Measurements from ENCODE around the gene POLR2E.
A peak's percentile ranks its signal among the peaks of the same experiment; 100 is the strongest.

Gene POLR2E

GRCh38 chr19:1046836-1047695 is 48.1 kb downstream of the POLR2E start:
- DNase-seq (ENCODE audit: low read depth): peak; percentile 70

DNA sequence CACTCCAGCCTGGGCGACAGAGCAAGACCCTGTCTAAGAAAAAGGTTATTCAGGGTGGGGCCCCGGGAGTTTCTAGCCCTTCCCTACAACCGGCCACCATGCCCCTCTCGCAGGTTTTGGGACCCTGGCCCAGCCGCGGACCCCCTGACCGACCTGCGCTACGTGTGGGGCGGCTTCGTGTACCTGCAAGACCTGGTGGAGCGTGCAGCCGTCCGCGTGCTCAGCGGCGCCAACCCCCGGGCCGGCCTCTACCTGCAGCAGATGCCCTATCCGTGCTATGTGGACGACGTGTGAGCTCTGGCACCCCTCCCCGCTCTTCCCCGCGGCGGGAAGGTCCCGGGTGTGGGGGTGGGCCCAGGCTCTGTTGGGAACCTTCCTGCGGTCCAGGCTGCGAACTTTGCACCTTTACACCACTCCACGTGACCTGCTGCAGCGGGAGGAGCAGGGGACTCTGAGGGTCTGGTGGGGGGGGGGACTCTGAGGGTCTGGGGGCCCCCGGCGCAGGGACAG is 49.0 kb downstream of the POLR2E start:
- no peak for DNase-seq (ENCODE audit: low read depth)

GRCh38 chr19:1045247-1045603 is 50.0 kb downstream of the POLR2E start:
- DNase-seq (ENCODE audit: low read depth): no peak

GRCh38 chr19:1042689-1043511 is 52.3 kb downstream of the POLR2E start:
- DNase-seq (ENCODE audit: low read depth): no peak

GRCh38 chr19:1041835-1042685 is 53.1 kb downstream of the POLR2E start:
- no peak for DNase-seq (ENCODE audit: low read depth)

DNA sequence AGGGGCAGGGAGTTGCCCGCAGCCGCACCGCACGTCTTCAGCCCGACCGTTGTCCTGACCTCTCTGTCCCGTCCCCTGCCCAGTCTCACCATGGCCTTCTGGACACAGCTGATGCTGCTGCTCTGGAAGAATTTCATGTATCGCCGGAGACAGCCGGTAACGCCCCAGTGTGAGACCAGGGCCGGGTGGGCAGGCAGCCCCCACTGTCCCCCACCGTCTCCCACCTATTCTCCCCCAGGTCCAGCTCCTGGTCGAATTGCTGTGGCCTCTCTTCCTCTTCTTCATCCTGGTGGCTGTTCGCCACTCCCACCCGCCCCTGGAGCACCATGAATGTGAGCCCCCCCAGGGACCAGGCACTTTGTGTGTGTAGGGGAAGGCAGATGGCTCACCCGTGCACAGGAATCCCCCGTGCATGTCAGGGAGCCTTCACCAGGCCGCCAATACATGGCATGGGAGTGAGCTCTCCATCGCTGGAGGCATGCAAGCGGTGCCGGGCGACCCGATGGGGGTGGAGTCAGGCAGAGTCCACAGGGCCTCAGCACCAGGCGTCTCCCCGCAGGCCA is 53.8 kb downstream of the POLR2E start:
- no peak for DNase-seq (ENCODE audit: low read depth)

DNA sequence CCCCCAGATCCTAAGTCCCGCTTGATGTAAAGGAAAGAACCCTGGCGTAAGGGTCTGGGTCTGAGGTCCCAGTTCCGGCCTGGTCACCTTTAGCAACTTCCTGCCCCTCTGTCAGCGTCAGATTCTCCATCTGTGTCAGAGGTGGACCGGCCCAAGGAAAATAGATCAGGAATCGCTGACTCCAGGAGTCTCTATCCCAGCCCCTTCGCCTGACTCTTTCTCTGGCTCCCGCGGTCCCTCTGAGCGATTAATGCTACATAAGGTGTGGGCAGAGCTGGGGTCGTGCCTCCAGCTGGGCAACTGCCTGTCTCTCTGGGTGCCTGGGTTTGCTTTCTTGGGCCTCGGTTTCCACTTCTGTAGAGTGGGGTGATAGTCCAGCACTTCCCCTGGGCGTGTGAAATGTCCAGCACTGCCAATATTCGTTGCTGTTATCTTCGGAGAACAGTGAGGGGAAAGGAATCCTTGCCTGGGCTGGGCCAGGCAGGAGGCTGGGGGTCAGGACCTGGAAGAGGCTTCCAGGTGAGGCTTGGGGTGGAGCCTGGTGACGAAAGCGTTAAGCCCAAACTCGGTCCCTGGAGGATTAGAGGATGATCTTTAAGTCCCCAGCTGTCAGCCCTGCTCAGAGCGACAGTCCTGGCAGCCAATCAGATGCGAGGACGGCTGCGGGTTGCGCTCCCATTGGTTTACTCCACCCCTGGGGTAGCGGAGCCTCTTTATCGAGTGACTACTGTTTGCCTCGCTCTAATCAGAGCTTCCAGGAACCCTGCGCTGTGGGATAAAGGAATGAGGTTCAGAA is 54.5 kb downstream of the POLR2E start:
- peak; percentile 91 for DNase-seq (ENCODE audit: low read depth)

DNA sequence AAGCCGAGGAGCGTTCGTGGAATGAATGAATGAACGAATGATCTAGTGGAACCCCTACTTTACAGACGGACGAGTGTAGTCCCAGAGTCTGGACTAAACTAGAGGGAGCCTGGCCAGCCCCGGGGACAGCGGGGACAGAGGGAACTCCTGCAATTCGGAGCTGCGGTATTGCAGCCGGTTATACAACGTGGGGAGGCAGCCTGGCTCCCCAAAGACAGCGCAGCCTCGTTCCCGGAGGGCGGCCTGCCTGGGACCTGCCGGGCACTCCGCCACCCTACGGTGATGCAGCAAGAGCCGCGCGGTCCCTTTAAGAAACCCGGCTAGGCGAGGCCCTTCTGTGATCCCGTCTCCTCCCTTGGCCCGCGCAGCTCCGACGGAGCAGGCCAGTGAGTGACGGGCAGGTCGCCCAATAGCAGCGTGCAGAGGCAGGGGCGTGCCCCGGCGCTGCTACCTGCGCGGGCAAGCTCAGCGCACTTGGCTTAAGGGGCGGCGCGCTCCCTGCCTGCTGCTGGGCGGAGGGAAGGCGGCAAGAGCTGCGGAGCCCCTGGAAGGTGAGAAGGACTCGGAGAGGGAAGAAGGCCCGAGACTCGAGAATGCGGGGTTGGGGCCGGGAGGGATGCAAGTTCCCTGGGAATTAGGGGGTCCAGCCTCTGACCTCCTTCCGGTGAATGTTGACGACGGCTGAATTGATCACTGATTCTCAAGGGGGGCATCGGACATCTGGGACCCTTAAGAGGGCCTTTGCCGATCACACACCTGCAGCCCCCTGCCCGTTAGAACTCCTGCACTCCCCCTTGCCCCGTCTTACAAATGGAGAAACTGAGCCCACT is 55.3 kb downstream of the POLR2E start, which contains the start of gene ABCA7:
Gene ABCA7 (plus strand): TSS at position 462 of the 830 bp plus-strand sequence. CDS start 1,255 bp downstream, outside the sequence.
- DNase-seq (ENCODE audit: low read depth): peak; percentile 98

- DNase-seq (ENCODE audit: low read depth): no peak
Measured at GRCh38 chr19:1038978-1039645, 56.1 kb downstream of the POLR2E start.

GRCh38 chr19:1037621-1038064 is 57.5 kb downstream of the POLR2E start:
- DNase-seq (ENCODE audit: low read depth): no peak

Data from CMK (cell line).